IMR-90 (cell line): Measurements from ENCODE around the gene LTA. TPM values are rescaled to one million over a fixed set of nuclear protein-coding genes. Genes with fewer than 3 reads are reported as not detected.

Experiments
- ATAC-seq: fragments of 200-7000 bp; cut with Tn5 transposase; 2 replicates; pipeline ENCODE4 v1.9.1; 2020; ENCODE audit warnings: low read depth, mild to moderate bottlenecking, moderate library complexity
- BruUV-seq: library from RNA; stranded (reverse); fragments of 400-500 nt; replicated peaks from 2 replicates; lab custom pipeline; 2021; lab: Mats Ljungman, UMichigan
- CTCF ChIA-PET: fragments of 300-600 bp; formaldehyde crosslinking; extraction: SDS; loops from one replicate; lab custom pipeline; 2021; ENCODE audit warnings: antibody characterized with exemption; lab: Yijun Ruan, JAX
- POLR2A ChIA-PET: fragments of 300-600 bp; sonication (Branson Sonifier 250); formaldehyde crosslinking; loops from one replicate; lab custom pipeline; 2022; ENCODE audit warnings: antibody characterized with exemption; ENCODE audit not compliant: unreplicated experiment; lab: Charles Lee
- DNase-seq: peaks from one replicate; pipeline ENCODE4 v3.0.0; 2013
- H2AFZ ChIP-seq: replicated peaks from 2 replicates; pipeline ENCODE3; 2013; ENCODE audit warnings: low read length, mild to moderate bottlenecking; ENCODE audit not compliant: poor library complexity
- H2AK5ac ChIP-seq: 2 replicates; pipeline ENCODE4 v1.6.1; 2013; ENCODE audit warnings: low read depth, low read length, inconsistent platforms
- H2AK9ac ChIP-seq: replicated peaks from 2 replicates; pipeline ENCODE3; 2013; ENCODE audit warnings: mild to moderate bottlenecking, low read depth, low read length, moderate library complexity; ENCODE audit not compliant: poor library complexity
- H2BK120ac ChIP-seq: 2 replicates; pipeline ENCODE4 v1.6.1; 2013; ENCODE audit warnings: low read depth, low read length, inconsistent platforms
- H2BK15ac ChIP-seq: 3 replicates; pipeline ENCODE4 v1.6.1; 2013; ENCODE audit warnings: low read depth, low read length, inconsistent platforms
- H2BK20ac ChIP-seq: 2 replicates; pipeline ENCODE4 v1.6.1; 2013; ENCODE audit warnings: low read depth, mild to moderate bottlenecking, inconsistent platforms, low read length, moderate library complexity
- H2BK5ac ChIP-seq: 2 replicates; pipeline ENCODE4 v1.6.1; 2013; ENCODE audit warnings: mild to moderate bottlenecking, low read depth, low read length, inconsistent platforms; ENCODE audit not compliant: poor library complexity, severe bottlenecking
- H3K14ac ChIP-seq: replicated peaks from 2 replicates; pipeline ENCODE4 v1.6.1; 2013; ENCODE audit warnings: low read depth, low read length, inconsistent platforms
- H3K18ac ChIP-seq: 2 replicates; pipeline ENCODE4 v1.6.1; 2013; ENCODE audit warnings: low read depth, low read length, control low read depth
- H3K23ac ChIP-seq: 2 replicates; pipeline ENCODE4 v1.6.1; 2013; ENCODE audit warnings: low read depth, low read length, inconsistent platforms
- H3K27ac ChIP-seq: 2 replicates; pipeline ENCODE4 v1.5.1; 2013; ENCODE audit warnings: mild to moderate bottlenecking, control low read depth, low read length; ENCODE audit not compliant: insufficient read depth
- H3K27me3 ChIP-seq: 2 replicates; pipeline ENCODE4 v1.6.1; 2013; ENCODE audit warnings: low read length; ENCODE audit not compliant: control insufficient read depth, insufficient read depth
- H3K36me3 ChIP-seq: 2 replicates; pipeline ENCODE4 v1.6.1; 2013; ENCODE audit warnings: low read length, mixed read lengths; ENCODE audit not compliant: control insufficient read depth, insufficient read depth
- H3K4ac ChIP-seq: 2 replicates; pipeline ENCODE4 v1.6.1; 2013; ENCODE audit warnings: low read depth, low read length, inconsistent platforms
- H3K4me1 ChIP-seq: 2 replicates; pipeline ENCODE4 v1.6.1; 2013; ENCODE audit warnings: low read length, mixed read lengths; ENCODE audit not compliant: control insufficient read depth, insufficient read depth
- H3K4me2 ChIP-seq: 2 replicates; pipeline ENCODE4 v1.6.1; 2013; ENCODE audit warnings: low read depth, mild to moderate bottlenecking, control low read depth, low read length, moderate library complexity
- H3K4me3 ChIP-seq: 2 replicates; pipeline ENCODE4 v1.5.1; 2013; ENCODE audit warnings: low read depth, mild to moderate bottlenecking, control low read depth, low read length, moderate library complexity; ENCODE audit not compliant: insufficient read depth
- H3K56ac ChIP-seq: 2 replicates; pipeline ENCODE4 v1.6.1; 2013; ENCODE audit warnings: low read length, inconsistent platforms; ENCODE audit not compliant: insufficient read depth; ENCODE audit errors: extremely low read depth
- H3K79me1 ChIP-seq, 2 experiments: 2 replicates each; pipeline ENCODE4 v1.6.1; 2013; ENCODE audit warnings: low read length in 2 of 2, inconsistent platforms in 1 of 2, low read depth in 1 of 2
- H3K9ac ChIP-seq: 2 replicates; pipeline ENCODE4 v1.6.1; 2013; ENCODE audit warnings: low read depth, low read length, control low read depth
- H3K9me1 ChIP-seq: 2 replicates; pipeline ENCODE4 v1.6.1; 2013; ENCODE audit warnings: low read length, inconsistent platforms; ENCODE audit not compliant: insufficient read depth
- H3K9me3 ChIP-seq: 2 replicates; pipeline ENCODE4 v1.6.1; 2013; ENCODE audit warnings: low read length; ENCODE audit not compliant: control insufficient read depth, insufficient read depth
- H4K20me1 ChIP-seq: 2 replicates; pipeline ENCODE4 v1.6.1; 2013; ENCODE audit warnings: low read length, inconsistent platforms; ENCODE audit not compliant: insufficient read depth
- H4K5ac ChIP-seq: 2 replicates; pipeline ENCODE4 v1.6.1; 2013; ENCODE audit warnings: mild to moderate bottlenecking, low read depth, low read length, control low read depth
- H4K8ac ChIP-seq, 2 experiments: 2 replicates each; pipeline ENCODE4 v1.6.1; 2013; ENCODE audit warnings: low read depth in 2 of 2, low read length in 2 of 2, control low read depth in 1 of 2, inconsistent platforms in 1 of 2
- H4K91ac ChIP-seq: 2 replicates; pipeline ENCODE4 v1.6.1; 2013; ENCODE audit warnings: low read depth, low read length, inconsistent platforms; ENCODE audit not compliant: insufficient read depth
- MAFK ChIP-seq: IDR thresholded peaks from 2 replicates; pipeline ENCODE4 v1.6.1; 2012; ENCODE audit warnings: low read depth, low read length, improper control_type of control experiment
- RCOR1 ChIP-seq: IDR thresholded peaks from 2 replicates; pipeline ENCODE4 v1.6.1; 2012; ENCODE audit warnings: mild to moderate bottlenecking, low read length, improper control_type of control experiment; ENCODE audit not compliant: insufficient replicate concordance
- WGBS, 2 experiments: methylation state at CpG; one replicate each; pipeline versions ENCODE4 v1.1.5 to v1.1.7; 2013; ENCODE audit warnings: missing lambda C conversion rate in 2 of 2; ENCODE audit not compliant: insufficient read length in 1 of 2; ENCODE audit errors: extremely low coverage in 2 of 2; 5-methylcytosine and 5-hydroxymethylcytosine counted together
- dilution Hi-C: fragments of 300-500 bp; cut with HindIII; formaldehyde crosslinking; loops from one replicate; pipeline ENCODE4 v1.14.3; 2018; ENCODE audit warnings: low sequenced_read_pairs; ENCODE audit not compliant: unreplicated experiment
- in situ Hi-C: fragments of 300-500 bp; cut with MboI; formaldehyde crosslinking; loops from 3 replicates; pipeline ENCODE4 v1.14.3; 2019; ENCODE audit warnings: low sequenced_read_pairs, inconsistent platforms, mixed read lengths
- intact Hi-C: fragments of 100-400 bp; cut with micrococcal nuclease; formaldehyde crosslinking; loops from 2 replicates; pipeline ENCODE4 v1.10.0; 2022
- polyA plus RNA-seq, 3 experiments: library from polyadenylated mRNA; depleted of rRNA; stranded (reverse); fragments of >200 nt; gene quantifications; 2 replicates each; pipeline ENCODE4 v1.2.3, GENCODE V29; 2012; ENCODE audit warnings: low replicate concordance in 1 of 3
- total RNA-seq: library from RNA; depleted of rRNA; stranded (reverse); fragments of >200 nt; gene quantifications from 2 replicates; pipeline ENCODE4 v1.2.3, GENCODE V29; 2012

LTA gene
- total and polyA plus RNA-seq, 2 of the 4 experiments (the other 2 are of a cell fraction): not detected

GRCh38 chr6:31567531-31568370 lies 4.3 kb upstream of the LTA start:
- BruUV-seq: no TSS peak
- Histone ChIP-seq H2BK5ac (no peak overlapping the region), H2AK5ac (no peak overlapping the region), H3K9ac (no peak overlapping the region), H3K9me3 (no peaks in the 10 kb centered on the region), H4K91ac (no peak overlapping the region), H3K36me3 (no peaks in the 10 kb centered on the region), H4K20me1 (no peaks in the 10 kb centered on the region), H2BK20ac (no peak overlapping the region), H3K14ac (no peak overlapping the region), H3K4me1 (no peaks in the 10 kb centered on the region; the same call in 1 of the 2 replicates), H3K79me1 (no peaks in the 10 kb centered on the region), H3K4ac (no peak overlapping the region), H4K5ac (no peak overlapping the region), H3K9me1 (no peaks in the 10 kb centered on the region), H2AFZ (no peak overlapping the region), H4K8ac (no peak overlapping the region), H3K27me3 (peaks cover 23% of the 10 kb centered on the region), H3K23ac (no peak overlapping the region; the same call in 1 of the 2 replicates), H3K4me3 (no peak overlapping the region), H3K4me2 (no peak overlapping the region), H2AK9ac (no peak overlapping the region), H2BK15ac (no peak overlapping the region), H3K56ac (no peak overlapping the region), H3K27ac (no peak overlapping the region), H2BK120ac (no peak overlapping the region), H3K18ac (no peak overlapping the region)
- no peak for ATAC-seq
- in situ Hi-C loops: no loop called here
- dilution Hi-C loops: no loop called here
- POLR2A ChIA-PET: no interaction called here
- no peak for DNase-seq
- CTCF ChIA-PET: interaction anchor here (0.5 to 1.2 kb wide), 2 partner anchors 31 to 571 kb away, joined by 3 to 4 read pairs; no protein-coding TSS in a partner anchor
- intact Hi-C loops: no loop called here
- 23% methylated on average over 4 of the region's 9 CpGs; no CpG with 5 or more reads in 1 of the 2 experiments for WGBS, 2 experiments
- TF ChIP-seq MAFK (peak; percentile 67), RCOR1 (no peak)
